GM12878 (cell line): ENCODE measurements around the gene ATP2C1.

Experiments
- CHD2 ChIP-seq: IDR thresholded peaks from 2 replicates; pipeline ENCODE4 v1.6.1; 2011; ENCODE audit warnings: low read depth, low read length, improper control_type of control experiment, borderline replicate concordance
- CHD4 ChIP-seq: fragments of 200-600 bp; sonication (generic); IDR thresholded peaks from 2 replicates; pipeline ENCODE4 v1.6.1; 2016; ENCODE audit warnings: mild to moderate bottlenecking
- EP300 ChIP-seq, 2 experiments: fragments of 150-350 bp in 1 of 2; IDR thresholded peaks; 2 replicates each; pipeline ENCODE4 v1.6.1; 2011 to 2012; ENCODE audit warnings: low read depth in 2 of 2, low read length in 2 of 2, borderline replicate concordance in 1 of 2, improper control_type of control experiment in 1 of 2, inconsistent platforms in 1 of 2; ENCODE audit not compliant: control insufficient read depth in 1 of 2
- ESRRA ChIP-seq: IDR thresholded peaks from 2 replicates; pipeline ENCODE4 v1.6.1; 2012; ENCODE audit warnings: mild to moderate bottlenecking, low read length, improper control_type of control experiment
- EZH2 ChIP-seq: IDR thresholded peaks from 2 replicates; pipeline ENCODE4 v1.6.1; 2012; ENCODE audit warnings: low read depth, mild to moderate bottlenecking, control low read depth, inconsistent platforms, low read length, borderline replicate concordance; ENCODE audit not compliant: control insufficient read depth
- RCOR1 ChIP-seq: conservative IDR thresholded peaks from 2 replicates; pipeline ENCODE4 v1.6.1; 2012; ENCODE audit warnings: low read depth, low read length, improper control_type of control experiment
- RUNX3 ChIP-seq: IDR thresholded peaks from 2 replicates; pipeline ENCODE4 v1.6.1; 2012; ENCODE audit warnings: low read length, inconsistent platforms
- SMC3 ChIP-seq: IDR thresholded peaks from 2 replicates; pipeline ENCODE4 v1.6.1; 2011; ENCODE audit warnings: low read length, improper control_type of control experiment, borderline replicate concordance
- STAT1 ChIP-seq: fragments of 450-650 bp; conservative IDR thresholded peaks from 2 replicates; pipeline ENCODE4 v1.6.1; 2014; ENCODE audit warnings: antibody characterized with exemption, mild to moderate bottlenecking
- TAF1 ChIP-seq: IDR thresholded peaks from 2 replicates; pipeline ENCODE4 v1.6.1; 2011; ENCODE audit warnings: mild to moderate bottlenecking, low read depth, low read length, borderline replicate concordance
- TARDBP ChIP-seq: IDR thresholded peaks from 2 replicates; pipeline ENCODE4 v1.6.1; 2016; ENCODE audit warnings: borderline replicate concordance
- TBL1XR1 ChIP-seq: IDR thresholded peaks from 2 replicates; pipeline ENCODE4 v1.6.1; 2012; ENCODE audit warnings: low read depth, low read length, improper control_type of control experiment
- TF ChIP-seq, protein P1 (sequence below), 3 experiments: IDR thresholded peaks in 2 of 3; conservative IDR thresholded peaks in 1 of 3; 2 replicates each; pipeline ENCODE4 v1.5.1; 2011; ENCODE audit warnings: low read depth in 3 of 3, low read length in 3 of 3, mild to moderate bottlenecking in 3 of 3, control low read depth in 2 of 3, moderate library complexity in 2 of 3, inconsistent platforms in 1 of 3, mixed read lengths in 1 of 3; ENCODE audit not compliant: control insufficient read depth in 2 of 3, insufficient read depth in 1 of 3; ENCODE audit errors: extremely low read depth in 1 of 3

DNA sequence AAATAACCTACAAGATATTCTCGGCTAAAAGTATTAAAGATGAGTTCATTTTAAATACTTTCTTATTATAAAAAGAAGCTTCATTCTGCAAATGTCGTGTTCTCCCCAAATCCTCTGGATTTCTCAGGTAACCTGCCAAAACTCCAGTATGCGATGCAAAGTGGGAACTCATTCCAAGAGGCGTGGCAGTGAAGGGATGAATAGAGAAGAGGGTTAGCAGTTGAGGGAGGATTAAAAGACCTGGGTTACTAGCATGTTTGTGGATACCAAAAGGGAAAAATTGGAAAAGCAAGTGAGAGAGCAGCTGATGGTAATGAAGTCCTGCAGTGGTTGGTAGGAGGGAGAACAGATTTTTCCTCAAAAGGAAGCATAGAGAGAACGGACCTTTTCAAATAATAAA is 61.6 kb downstream of the ATP2C1 start:
- TF ChIP-seq CHD4 (no peak), STAT1 (no peak), EZH2 (no peak), RCOR1 (no peak), TARDBP (no peak), EP300 (IDR thresholded peaks at IDR 0.05; ENCODE audit: borderline replicate concordance in 1 of 2, control insufficient read depth in 1 of 2, low read depth in 2 of 2, low read length in 2 of 2) (no peak), TAF1 (no peak), TBL1XR1 (no peak), SMC3 (no peak), CHD2 (no peak), RUNX3 (no peak), ESRRA (no peak)
- TF ChIP-seq, protein P1, sequence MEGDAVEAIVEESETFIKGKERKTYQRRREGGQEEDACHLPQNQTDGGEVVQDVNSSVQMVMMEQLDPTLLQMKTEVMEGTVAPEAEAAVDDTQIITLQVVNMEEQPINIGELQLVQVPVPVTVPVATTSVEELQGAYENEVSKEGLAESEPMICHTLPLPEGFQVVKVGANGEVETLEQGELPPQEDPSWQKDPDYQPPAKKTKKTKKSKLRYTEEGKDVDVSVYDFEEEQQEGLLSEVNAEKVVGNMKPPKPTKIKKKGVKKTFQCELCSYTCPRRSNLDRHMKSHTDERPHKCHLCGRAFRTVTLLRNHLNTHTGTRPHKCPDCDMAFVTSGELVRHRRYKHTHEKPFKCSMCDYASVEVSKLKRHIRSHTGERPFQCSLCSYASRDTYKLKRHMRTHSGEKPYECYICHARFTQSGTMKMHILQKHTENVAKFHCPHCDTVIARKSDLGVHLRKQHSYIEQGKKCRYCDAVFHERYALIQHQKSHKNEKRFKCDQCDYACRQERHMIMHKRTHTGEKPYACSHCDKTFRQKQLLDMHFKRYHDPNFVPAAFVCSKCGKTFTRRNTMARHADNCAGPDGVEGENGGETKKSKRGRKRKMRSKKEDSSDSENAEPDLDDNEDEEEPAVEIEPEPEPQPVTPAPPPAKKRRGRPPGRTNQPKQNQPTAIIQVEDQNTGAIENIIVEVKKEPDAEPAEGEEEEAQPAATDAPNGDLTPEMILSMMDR (IDR thresholded peaks at IDR 0.05 in 2 of 3, conservative IDR thresholded peaks at IDR 0.05 in 1 of 3; ENCODE audit: control insufficient read depth in 2 of 3, extremely low read depth in 1 of 3, insufficient read depth in 1 of 3, low read depth in 3 of 3, low read length in 3 of 3) = no peak
